ENCODE results near the gene MYADM.

- TF ChIP-seq RAD21 (conservative IDR thresholded peaks at IDR 0.05) (no peak), CTCF (IDR thresholded peaks at IDR 0.05; ENCODE audit: poor library complexity, severe bottlenecking) (no peak), EP300 (conservative IDR thresholded peaks at IDR 0.05; ENCODE audit: poor library complexity, severe bottlenecking) (no peak), MXI1 (conservative IDR thresholded peaks at IDR 0.05; ENCODE audit: poor library complexity, severe bottlenecking) (no peak), TAF1 (IDR thresholded peaks at IDR 0.05; ENCODE audit: low read depth) (no peak), POLR2AphosphoS5 (IDR thresholded peaks at IDR 0.05) (no peak), REST (IDR thresholded peaks at IDR 0.05; ENCODE audit: borderline replicate concordance) (no peak), EZH2 (IDR thresholded peaks at IDR 0.05; ENCODE audit: borderline replicate concordance, insufficient read depth, low read length, poor library complexity, severe bottlenecking) (no peak), SMC3 (conservative IDR thresholded peaks at IDR 0.05; ENCODE audit: poor library complexity) (no peak)
Observed at GRCh38 chr19:53884256-53884655, 16.6 kb downstream of the MYADM start.

Measured in neural cell (in vitro differentiated cells).